HepG2 (cell line): ENCODE measurements around the gene TSC22D4. TPM values are rescaled to one million over a fixed set of nuclear protein-coding genes. Genes with fewer than 3 reads are reported as not detected.
A peak's percentile ranks its signal among the peaks of the same experiment; 100 is the strongest.

Experiments
- AKNA ChIP-seq: sonication (generic); formaldehyde crosslinking; IDR thresholded peaks from 2 replicates; pipeline ENCODE4 v1.4.0; 2020; ENCODE audit warnings: missing genetic modification reagents, borderline replicate concordance
- CREBL2 ChIP-seq: sonication (generic); formaldehyde crosslinking; IDR thresholded peaks from 2 replicates; pipeline ENCODE4 v1.8.1; 2023; ENCODE audit warnings: missing genetic modification reagents, mild to moderate bottlenecking, borderline replicate concordance
- DNMT3B ChIP-seq: conservative IDR thresholded peaks from 2 replicates; pipeline ENCODE4 v1.6.1; 2016; ENCODE audit warnings: missing biosample characterization, control low read depth
- DR1 ChIP-seq: sonication (generic); formaldehyde crosslinking; IDR thresholded peaks from 2 replicates; pipeline ENCODE4 v1.8.0; 2021; ENCODE audit warnings: mild to moderate bottlenecking, missing genetic modification reagents, inconsistent platforms
- E2F1 ChIP-seq: sonication (generic); formaldehyde crosslinking; IDR thresholded peaks from 2 replicates; pipeline ENCODE4 v1.5.0; 2020; ENCODE audit warnings: missing genetic modification reagents
- GATA4 ChIP-seq: sonication (generic); IDR thresholded peaks from 2 replicates; pipeline ENCODE4 v1.6.1; 2016; ENCODE audit warnings: antibody characterized with exemption, low read depth, borderline replicate concordance
- HNF4A ChIP-seq: sonication (generic); formaldehyde crosslinking; IDR thresholded peaks from 2 replicates; pipeline ENCODE4 v1.4.0; 2020; ENCODE audit warnings: missing genetic modification reagents
- NCOA2 ChIP-seq: sonication (generic); formaldehyde crosslinking; IDR thresholded peaks from 2 replicates; pipeline ENCODE4 v1.8.0; 2022; ENCODE audit warnings: inconsistent platforms
- NFIC ChIP-seq: IDR thresholded peaks from 2 replicates; pipeline ENCODE4 v1.6.1; 2012; ENCODE audit warnings: mild to moderate bottlenecking, low read length, inconsistent platforms
- SAP130 ChIP-seq: IDR thresholded peaks from 2 replicates; pipeline ENCODE4 v1.6.1; 2016; ENCODE audit warnings: low read depth
- SIN3B ChIP-seq: fragments of 150-350 bp; IDR thresholded peaks from 2 replicates; pipeline ENCODE4 v1.6.1; 2014; ENCODE audit warnings: low read length
- SNAPC4 ChIP-seq: sonication (generic); formaldehyde crosslinking; IDR thresholded peaks from 2 replicates; pipeline ENCODE4 v1.4.0; 2020; ENCODE audit warnings: mild to moderate bottlenecking, missing genetic modification reagents
- ZFP82 ChIP-seq: sonication (generic); formaldehyde crosslinking; IDR thresholded peaks from 2 replicates; pipeline ENCODE4 v1.5.1; 2020; ENCODE audit warnings: mild to moderate bottlenecking, missing genetic modification reagents, borderline replicate concordance
- ZNF556 ChIP-seq: sonication (generic); formaldehyde crosslinking; IDR thresholded peaks from 2 replicates; pipeline ENCODE4 v1.4.0; 2020; ENCODE audit warnings: mild to moderate bottlenecking, missing genetic modification reagents, borderline replicate concordance
- ZNF567 ChIP-seq: sonication (generic); formaldehyde crosslinking; IDR thresholded peaks from 2 replicates; pipeline ENCODE4 v1.8.1; 2023; ENCODE audit warnings: mild to moderate bottlenecking, missing genetic modification reagents, borderline replicate concordance
- ZNF678 ChIP-seq: sonication (generic); formaldehyde crosslinking; IDR thresholded peaks from 2 replicates; pipeline ENCODE4 v1.4.0; 2020; ENCODE audit warnings: mild to moderate bottlenecking, missing genetic modification reagents
- ZSCAN25 ChIP-seq: sonication (generic); formaldehyde crosslinking; IDR thresholded peaks from 2 replicates; pipeline ENCODE4 v1.8.0; 2022; ENCODE audit warnings: mild to moderate bottlenecking, missing genetic modification reagents
- polyA plus RNA-seq, 8 experiments: library from polyadenylated mRNA; depleted of rRNA in 3 of 8; stranded (reverse) in 7 of 8; unstranded in 1 of 8; fragments of >200 nt; fragmentation: Illumina TruSeq in 4 of 8; extraction: Trizol in 4 of 8; gene quantifications; 2 replicates each; pipeline versions ENCODE4 v1.2.1 to v1.2.3, GENCODE V29; 2011 to 2016; ENCODE audit warnings: low read depth in 4 of 8, missing spikeins in 1 of 8, mixed read lengths in 1 of 8; ENCODE audit not compliant: insufficient read depth in 1 of 8
- total RNA-seq, 5 experiments: library from RNA; depleted of rRNA; stranded (reverse); fragments of >200 nt; fragmentation: Illumina TruSeq; extraction: Trizol; gene quantifications; 2 replicates each; pipeline ENCODE4 v1.2.3, GENCODE V29; 2016; ENCODE audit warnings: low read depth in 1 of 5

TSC22D4 gene
- total and polyA plus RNA-seq, 2 of the 13 experiments (the other 11 are each of a cell fraction or from before 2014, with no cell fraction given), result 7.7 to 8.7 TPM

GRCh38 chr7:100435401-100436304, 43.4 kb downstream of the TSC22D4 start (continued):
- TF ChIP-seq E2F1 (CRISPR knock-in tag) (no peak), ZNF567 (CRISPR knock-in tag) (no peak), GATA4 (no peak), HNF4A (0 out of 2 replicates have a peak, but pooled peaks have one; percentile 7), ZNF556 (CRISPR knock-in tag) (no peak), SIN3B (no peak), SNAPC4 (CRISPR knock-in tag) (no peak), DR1 (no peak), NCOA2 (CRISPR knock-in tag) (no peak), DNMT3B (no peak), AKNA (CRISPR knock-in tag) (no peak), ZFP82 (no peak), ZNF678 (CRISPR knock-in tag) (no peak), ZSCAN25 (CRISPR knock-in tag) (no peak), CREBL2 (CRISPR knock-in tag) (no peak), SAP130 (CRISPR knock-in tag) (peak; percentile 2), NFIC (no peak)
